H9 (cell line): Measurements from ENCODE around the gene ORAI3. TPM values are rescaled to one million over a fixed set of nuclear protein-coding genes. Genes with fewer than 3 reads are reported as not detected.

Source experiments
- DNase-seq: peaks from one replicate; pipeline ENCODE4 v3.0.0-alpha.2; 2017
- H2AFZ ChIP-seq: one replicate; pipeline ENCODE4 v1.6.1; 2013; ENCODE audit warnings: mild to moderate bottlenecking, low read length, control low read depth, moderate library complexity
- H2AK5ac ChIP-seq: 2 replicates; pipeline ENCODE4 v1.6.1; 2013; ENCODE audit warnings: low read length, control low read depth, mixed read lengths; ENCODE audit not compliant: insufficient read length
- H2BK120ac ChIP-seq: one replicate; pipeline ENCODE4 v1.6.1; 2013; ENCODE audit warnings: low read depth, mild to moderate bottlenecking, low read length, control low read depth, inconsistent platforms; ENCODE audit not compliant: poor library complexity, severe bottlenecking
- H2BK12ac ChIP-seq: 2 replicates; pipeline ENCODE4 v1.6.1; 2013; ENCODE audit warnings: low read length, control low read depth, mixed read lengths, low read depth; ENCODE audit not compliant: insufficient read length
- H2BK15ac ChIP-seq: 2 replicates; pipeline ENCODE4 v1.6.1; 2013; ENCODE audit warnings: low read depth, low read length, control low read depth
- H2BK20ac ChIP-seq: one replicate; pipeline ENCODE4 v1.6.1; 2013; ENCODE audit warnings: low read depth, mild to moderate bottlenecking, low read length, control low read depth, inconsistent platforms; ENCODE audit not compliant: poor library complexity, severe bottlenecking
- H2BK5ac ChIP-seq: 2 replicates; pipeline ENCODE4 v1.6.1; 2013; ENCODE audit warnings: low read length, control low read depth, mixed read lengths; ENCODE audit not compliant: insufficient read length
- H3K14ac ChIP-seq: 2 replicates; pipeline ENCODE4 v1.6.1; 2013; ENCODE audit warnings: low read length, control low read depth; ENCODE audit not compliant: insufficient read depth
- H3K18ac ChIP-seq: 2 replicates; pipeline ENCODE4 v1.6.1; 2013; ENCODE audit warnings: low read depth, mild to moderate bottlenecking, mixed read lengths, low read length, control low read depth; ENCODE audit not compliant: insufficient read length
- H3K23ac ChIP-seq: 2 replicates; pipeline ENCODE4 v1.6.1; 2013; ENCODE audit warnings: low read length, control low read depth, mixed read lengths, low read depth; ENCODE audit not compliant: insufficient read length
- H3K23me2 ChIP-seq: 2 replicates; pipeline ENCODE4 v1.6.1; 2013; ENCODE audit warnings: low read depth, mild to moderate bottlenecking, mixed read lengths, low read length, control low read depth; ENCODE audit not compliant: insufficient read length, poor library complexity, severe bottlenecking
- H3K27ac ChIP-seq: 2 replicates; pipeline ENCODE4 v1.5.1; 2013; ENCODE audit warnings: low read length, control low read depth, mixed read lengths, low read depth; ENCODE audit not compliant: insufficient read length
- H3K27me3 ChIP-seq: 2 replicates; pipeline ENCODE4 v1.6.1; 2013; ENCODE audit warnings: low read length, control low read depth, inconsistent platforms; ENCODE audit not compliant: insufficient read depth
- H3K4ac ChIP-seq: 2 replicates; pipeline ENCODE4 v1.6.1; 2013; ENCODE audit warnings: low read depth, mild to moderate bottlenecking, control low read depth, inconsistent platforms, low read length, moderate library complexity
- H3K4me1 ChIP-seq: 2 replicates; pipeline ENCODE4 v1.6.1; 2013; ENCODE audit warnings: low read length, control low read depth, inconsistent platforms; ENCODE audit not compliant: insufficient read depth
- H3K4me2 ChIP-seq: 2 replicates; pipeline ENCODE4 v1.6.1; 2013; ENCODE audit warnings: low read length, control low read depth, mixed read lengths; ENCODE audit not compliant: insufficient read length, insufficient read depth
- H3K56ac ChIP-seq: 2 replicates; pipeline ENCODE4 v1.6.1; 2013; ENCODE audit warnings: low read depth, mild to moderate bottlenecking, mixed read lengths, low read length, control low read depth; ENCODE audit not compliant: insufficient read length
- H3K79me1 ChIP-seq: 2 replicates; pipeline ENCODE4 v1.6.1; 2013; ENCODE audit warnings: low read depth, mild to moderate bottlenecking, moderate library complexity, low read length, control low read depth, inconsistent platforms; ENCODE audit not compliant: insufficient read depth, poor library complexity, severe bottlenecking
- H3K79me2 ChIP-seq: 2 replicates; pipeline ENCODE4 v1.6.1; 2013; ENCODE audit warnings: low read length, control low read depth, inconsistent platforms; ENCODE audit not compliant: insufficient read depth
- H3K9ac ChIP-seq: 2 replicates; pipeline ENCODE4 v1.6.1; 2013; ENCODE audit warnings: low read length, control low read depth, mixed read lengths; ENCODE audit not compliant: insufficient read length; ENCODE audit errors: extremely low read depth
- H3K9me3 ChIP-seq: one replicate; pipeline ENCODE4 v1.6.1; 2013; ENCODE audit warnings: low read depth, low read length, inconsistent platforms; ENCODE audit not compliant: control insufficient read depth
- H3T11ph ChIP-seq: one replicate; pipeline ENCODE4 v1.6.1; 2013; ENCODE audit warnings: mild to moderate bottlenecking, low read length, control low read depth, inconsistent platforms
- H4K20me1 ChIP-seq: one replicate; pipeline ENCODE4 v1.6.1; 2013; ENCODE audit not compliant: control insufficient read depth, insufficient read length, insufficient read depth
- H4K5ac ChIP-seq: 2 replicates; pipeline ENCODE4 v1.6.1; 2013; ENCODE audit warnings: low read depth, mild to moderate bottlenecking, mixed read lengths, low read length, control low read depth; ENCODE audit not compliant: insufficient read length
- H4K8ac ChIP-seq: replicated peaks from 2 replicates; pipeline ENCODE4 v1.6.1; 2013; ENCODE audit warnings: low read length, control low read depth, mixed read lengths, low read depth; ENCODE audit not compliant: insufficient read length
- H4K91ac ChIP-seq: 2 replicates; pipeline ENCODE4 v1.6.1; 2013; ENCODE audit warnings: low read depth, mild to moderate bottlenecking, moderate library complexity, mixed read lengths, low read length, control low read depth; ENCODE audit not compliant: insufficient read length
- H3K27ac Mint-ChIP-seq, 3 experiments: 2 replicates in 2 of 3; 3 replicates in 1 of 3; pipeline ENCODE4 v1.8.0; 2020 to 2021; ENCODE audit warnings: mixed read lengths in 3 of 3, mild to moderate bottlenecking in 1 of 3, moderate library complexity in 1 of 3
- H3K27me3 Mint-ChIP-seq: 2 replicates; pipeline ENCODE4 v1.8.0; 2021; ENCODE audit warnings: low read depth, mild to moderate bottlenecking, moderate library complexity, mixed read lengths
- H3K36me3 Mint-ChIP-seq, 3 experiments: 2 replicates in 2 of 3; 3 replicates in 1 of 3; pipeline ENCODE4 v1.8.0; 2020 to 2021; ENCODE audit warnings: low read depth in 3 of 3, mixed read lengths in 3 of 3; ENCODE audit not compliant: insufficient read depth in 1 of 3
- H3K4me1 Mint-ChIP-seq, 2 experiments: 2 replicates each; pipeline ENCODE4 v1.8.0; 2020; ENCODE audit warnings: mixed read lengths in 2 of 2
- H3K4me3 Mint-ChIP-seq, 2 experiments: 2 replicates in 1 of 2; 3 replicates in 1 of 2; pipeline ENCODE4 v1.8.0; 2020 to 2021; ENCODE audit warnings: mild to moderate bottlenecking in 2 of 2, mixed read lengths in 2 of 2, moderate library complexity in 1 of 2
- H3K9me3 Mint-ChIP-seq, 2 experiments: 2 replicates in 1 of 2; 3 replicates in 1 of 2; pipeline ENCODE4 v1.8.0; 2020; ENCODE audit warnings: mild to moderate bottlenecking in 2 of 2, mixed read lengths in 2 of 2, moderate library complexity in 1 of 2
- WGBS: extraction: QIAGEN DNeasy Blood & Tissue Kit; methylation state at CpG from one replicate; pipeline ENCODE4 v1.1.7; 2013; ENCODE audit warnings: missing lambda C conversion rate, low lambda C conversion rate, mixed read lengths; ENCODE audit not compliant: insufficient read length; ENCODE audit errors: extremely low coverage; 5-methylcytosine and 5-hydroxymethylcytosine counted together
- total RNA-seq: library from RNA; stranded (reverse); gene quantifications from 2 replicates; pipeline ENCODE4 v1.2.1, GENCODE V29; 2021
- TF ChIP-seq, protein P1 (sequence below): fragments of 200-600 bp; sonication (generic); conservative IDR thresholded peaks from 3 replicates; pipeline ENCODE4 v1.8.0; 2021; ENCODE audit warnings: antibody characterized with exemption, mild to moderate bottlenecking

Gene ORAI3
- total RNA-seq, 1 experiment from 2014 or later: 6.9 TPM

DNA sequence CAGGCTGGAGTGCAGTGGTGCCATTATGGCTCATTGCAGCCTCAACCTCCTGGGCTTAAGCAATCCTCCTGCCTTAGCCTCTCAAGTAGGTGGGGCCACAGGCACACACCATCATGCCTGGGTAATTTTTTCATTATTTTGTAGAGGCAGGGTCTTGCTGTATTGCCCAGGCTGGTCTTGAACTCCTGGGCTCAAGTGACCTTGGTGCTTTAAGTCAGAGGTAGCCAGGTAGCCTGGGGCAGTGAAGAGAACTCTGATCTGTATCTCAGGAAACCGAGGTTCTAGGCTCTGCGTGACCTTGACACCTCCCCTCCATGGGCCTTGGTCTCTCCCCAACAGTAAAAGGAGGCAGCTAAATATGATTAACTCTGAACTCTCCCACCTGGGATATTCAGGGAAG lies 49.1 kb upstream of the ORAI3 start:
- Histone ChIP-seq H3T11ph (no peak overlapping the region), H3K4ac (no peak overlapping the region), H2BK15ac (no peak overlapping the region), H2BK12ac (no peak overlapping the region), H4K8ac (no peak overlapping the region), H4K20me1 (peaks cover 2% of the 10 kb centered on the region), H3K23me2 (peaks cover 16% of the 10 kb centered on the region), H3K27me3 (no peaks in the 10 kb centered on the region), H2BK5ac (no peak overlapping the region), H3K79me2 (no peaks in the 10 kb centered on the region), H3K27ac (no peak overlapping the region), H3K79me1 (no peaks in the 10 kb centered on the region), H4K91ac (no peak overlapping the region), H3K14ac (no peak overlapping the region), H3K4me2 (no peak overlapping the region), H3K18ac (no peak overlapping the region), H3K9ac (no peak overlapping the region), H3K4me1 (peaks cover 3% of the 10 kb centered on the region; the same call in 1 of the 2 replicates), H2AFZ (no peak overlapping the region), H3K56ac (no peak overlapping the region), H3K23ac (no peak overlapping the region), H4K5ac (no peak overlapping the region), H2BK20ac (no peak overlapping the region), H2AK5ac (no peak overlapping the region), H2BK120ac (no peak overlapping the region), H3K9me3 (no peaks in the 10 kb centered on the region)
- H3K27me3 Mint-ChIP-seq: peaks cover 25% of the 10 kb centered on the region
- H3K36me3 Mint-ChIP-seq: no peaks in the 10 kb centered on the region; a peak in 1 of 7 replicates
- TF ChIP-seq, protein P1, sequence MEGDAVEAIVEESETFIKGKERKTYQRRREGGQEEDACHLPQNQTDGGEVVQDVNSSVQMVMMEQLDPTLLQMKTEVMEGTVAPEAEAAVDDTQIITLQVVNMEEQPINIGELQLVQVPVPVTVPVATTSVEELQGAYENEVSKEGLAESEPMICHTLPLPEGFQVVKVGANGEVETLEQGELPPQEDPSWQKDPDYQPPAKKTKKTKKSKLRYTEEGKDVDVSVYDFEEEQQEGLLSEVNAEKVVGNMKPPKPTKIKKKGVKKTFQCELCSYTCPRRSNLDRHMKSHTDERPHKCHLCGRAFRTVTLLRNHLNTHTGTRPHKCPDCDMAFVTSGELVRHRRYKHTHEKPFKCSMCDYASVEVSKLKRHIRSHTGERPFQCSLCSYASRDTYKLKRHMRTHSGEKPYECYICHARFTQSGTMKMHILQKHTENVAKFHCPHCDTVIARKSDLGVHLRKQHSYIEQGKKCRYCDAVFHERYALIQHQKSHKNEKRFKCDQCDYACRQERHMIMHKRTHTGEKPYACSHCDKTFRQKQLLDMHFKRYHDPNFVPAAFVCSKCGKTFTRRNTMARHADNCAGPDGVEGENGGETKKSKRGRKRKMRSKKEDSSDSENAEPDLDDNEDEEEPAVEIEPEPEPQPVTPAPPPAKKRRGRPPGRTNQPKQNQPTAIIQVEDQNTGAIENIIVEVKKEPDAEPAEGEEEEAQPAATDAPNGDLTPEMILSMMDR: no peak
- H3K4me1 Mint-ChIP-seq: peaks cover 21 to 29% of the 10 kb centered on the region in 2 experiments
- H3K27ac Mint-ChIP-seq: no peak overlapping the region
- no peak overlapping the region for H3K4me3 Mint-ChIP-seq
- WGBS: no CpG with 5 or more reads among the region's 2 CpGs
- no peak for DNase-seq
- H3K9me3 Mint-ChIP-seq: peaks cover 0 to 2% of the 10 kb centered on the region in 2 experiments; a peak in 2 of 5 replicates
